Activated T-cell treated with anti-CD3 and anti-CD28 coated beads, Interleukin-2, amount 50 U/mL, for 4 hours (primary cell): ENCODE measurements around the gene BCAN. TPM values are rescaled to one million over a fixed set of nuclear protein-coding genes. Genes with fewer than 3 reads are reported as not detected.
"Not testable (repeated sequence)": the region's sequence is repeated elsewhere in the genome, so short reads cannot be mapped to it uniquely, and the experiment has no call there.

Experiments used
- ATAC-seq, 2 donors: fragments of 200-7000 bp; cut with Tn5 transposase; one replicate each; pipeline ENCODE4 v1.10.0; 2021
- DNase-seq: peaks from one replicate; pipeline ENCODE4 v3.0.0-alpha.2; 2020
- H3K27me3 Mint-ChIP-seq: one replicate; pipeline ENCODE4 v1.8.0; 2021; ENCODE audit warnings: low read depth, mixed read lengths
- H3K36me3 Mint-ChIP-seq: one replicate; pipeline ENCODE4 v1.8.0; 2022; ENCODE audit warnings: mixed read lengths; ENCODE audit not compliant: insufficient read depth
- H3K4me1 Mint-ChIP-seq: one replicate; pipeline ENCODE4 v1.8.0; 2021; ENCODE audit warnings: low read depth, mixed read lengths
- H3K4me3 Mint-ChIP-seq: one replicate; pipeline ENCODE4 v1.8.0; 2021; ENCODE audit warnings: mild to moderate bottlenecking, moderate library complexity, mixed read lengths
- H3K9me3 Mint-ChIP-seq: one replicate; pipeline ENCODE4 v1.8.0; 2021; ENCODE audit warnings: mixed read lengths
- total RNA-seq, 3 donors: library from RNA; stranded (reverse); gene quantifications; one replicate each; pipeline ENCODE4 v1.2.1, GENCODE V29; 2021

Gene BCAN
- total RNA-seq, 3 donors from 2014 or later, result not detected

DNA sequence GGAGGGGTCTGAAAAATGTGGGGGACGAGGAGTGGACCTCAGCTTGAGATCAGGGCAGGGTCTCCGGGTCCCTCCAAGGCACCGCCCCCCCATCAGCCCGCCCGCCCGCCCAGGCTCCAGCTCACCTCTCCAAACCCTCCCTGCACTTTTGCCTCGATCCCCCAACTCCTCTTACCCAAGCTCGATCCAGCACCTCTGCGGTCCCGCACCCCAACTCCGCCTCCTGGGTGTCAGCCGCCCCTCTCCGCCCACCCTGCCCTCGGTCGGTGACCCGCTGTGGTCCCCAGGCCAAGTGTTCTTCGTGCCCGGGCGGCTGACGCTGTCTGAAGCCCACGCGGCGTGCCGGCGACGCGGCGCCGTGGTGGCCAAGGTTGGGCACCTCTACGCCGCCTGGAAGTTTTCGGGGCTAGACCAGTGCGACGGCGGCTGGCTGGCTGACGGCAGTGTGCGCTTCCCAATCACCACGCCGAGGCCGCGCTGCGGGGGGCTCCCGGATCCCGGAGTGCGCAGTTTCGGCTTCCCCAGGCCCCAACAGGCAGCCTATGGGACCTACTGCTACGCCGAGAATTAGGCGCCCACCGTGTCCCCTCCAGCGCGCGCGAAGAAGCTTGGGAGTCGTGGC lies 17.0 kb upstream of the BCAN start:
- peaks cover 8% of the 10 kb centered on the region for H3K4me1 Mint-ChIP-seq
- no peaks in the 10 kb centered on the region for H3K36me3 Mint-ChIP-seq
- peaks cover 49% of the 10 kb centered on the region for H3K27me3 Mint-ChIP-seq
- peak overlapping the region; percentile 46 for H3K4me3 Mint-ChIP-seq
- DNase-seq (no peak), ATAC-seq (peak; percentile 29 to 42)
- no peaks in the 10 kb centered on the region for H3K9me3 Mint-ChIP-seq

DNA sequence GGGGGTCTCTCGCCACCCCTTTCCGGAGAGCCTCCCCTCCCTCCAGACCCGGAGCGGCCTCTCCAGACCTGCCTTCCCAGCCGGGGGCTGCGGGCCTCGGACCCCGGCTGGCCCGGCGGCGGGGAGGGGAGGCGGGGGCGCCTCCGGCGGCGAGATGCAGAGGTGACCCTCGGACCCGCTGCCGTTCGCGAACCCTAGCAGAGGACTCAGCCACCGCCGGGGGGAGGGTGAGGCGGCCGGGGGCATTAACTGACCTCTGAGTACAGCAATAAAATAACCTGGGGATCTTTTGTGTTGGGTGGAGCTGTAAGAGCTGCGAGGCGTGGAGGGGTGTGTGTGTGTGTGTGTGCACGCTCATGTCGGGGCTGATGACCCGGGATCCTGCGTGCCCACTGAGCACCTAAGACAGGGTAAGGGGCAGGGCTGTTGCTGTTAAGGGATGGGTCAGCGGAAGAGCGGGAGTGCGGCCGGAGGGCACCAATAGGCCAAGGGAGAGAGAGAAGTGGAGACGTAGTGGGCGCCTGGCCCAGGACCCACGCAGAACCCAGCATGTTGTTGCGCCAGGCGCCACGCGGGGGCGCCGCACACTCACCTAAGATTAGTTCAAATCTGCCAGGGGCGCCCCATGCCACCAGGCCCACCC lies 16.4 kb upstream of the BCAN start:
- ATAC-seq (peak; percentile 57 to 60), DNase-seq (peak; percentile 74)
- no peaks in the 10 kb centered on the region for H3K9me3 Mint-ChIP-seq
- H3K4me1 Mint-ChIP-seq, result peaks cover 8% of the 10 kb centered on the region
- no peaks in the 10 kb centered on the region for H3K36me3 Mint-ChIP-seq
- peak overlapping the region; percentile 63 for H3K4me3 Mint-ChIP-seq
- H3K27me3 Mint-ChIP-seq, result peaks cover 45% of the 10 kb centered on the region

DNA sequence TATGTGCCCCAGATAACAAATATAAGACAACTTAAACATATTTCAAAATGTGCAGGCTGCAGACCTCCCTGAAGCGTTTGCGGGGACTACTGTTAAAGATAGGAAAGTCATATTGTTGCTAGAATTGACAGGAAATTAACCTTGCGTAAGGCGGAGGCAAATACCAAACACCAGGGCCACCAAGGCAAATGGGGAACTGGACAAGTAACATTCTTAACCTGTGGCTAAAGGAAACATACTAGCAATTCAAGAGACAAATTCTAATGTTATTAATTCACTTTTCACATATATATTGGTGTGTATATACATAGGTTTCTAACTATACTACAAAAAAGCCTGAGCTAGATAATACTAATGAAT lies 15.9 kb upstream of the BCAN start:
- Mint-ChIP-seq H3K4me1 (peaks cover 8% of the 10 kb centered on the region), H3K27me3 (peaks cover 47% of the 10 kb centered on the region), H3K9me3 (no peaks in the 10 kb centered on the region), H3K36me3 (no peaks in the 10 kb centered on the region), H3K4me3 (no peak overlapping the region)
- ATAC-seq, result no peak
- no peak for DNase-seq

DNA sequence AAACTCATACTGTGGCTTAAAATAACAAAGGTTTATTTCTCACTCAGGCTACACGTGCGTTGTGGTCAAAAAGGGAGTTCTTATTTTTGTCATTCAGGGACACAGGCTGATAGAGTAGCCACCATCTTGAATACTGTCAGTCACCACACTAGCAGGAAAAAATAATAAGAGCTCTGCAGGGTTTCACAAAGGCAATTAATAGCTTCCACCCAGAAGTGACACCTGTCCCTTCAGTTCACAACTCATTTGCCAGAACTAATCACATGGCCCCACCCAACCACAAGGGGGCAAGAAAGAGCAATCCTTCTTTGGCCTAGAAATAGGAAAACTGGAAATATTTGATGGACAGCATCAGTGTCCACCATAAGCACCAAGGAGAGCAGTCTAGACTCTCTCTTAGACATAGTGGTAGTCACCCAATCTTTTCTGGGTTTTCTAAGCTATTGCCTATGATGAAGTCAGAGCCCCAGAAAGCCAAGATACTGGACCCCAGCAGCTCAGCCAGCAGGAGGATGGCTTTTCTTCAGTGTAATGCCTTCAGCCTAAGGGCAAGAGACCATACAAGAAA lies 14.5 kb upstream of the BCAN start:
- ATAC-seq (no peak), DNase-seq (no peak)
- Mint-ChIP-seq H3K4me3 (no peak overlapping the region), H3K9me3 (no peaks in the 10 kb centered on the region), H3K4me1 (peaks cover 8% of the 10 kb centered on the region), H3K36me3 (no peaks in the 10 kb centered on the region), H3K27me3 (peaks cover 47% of the 10 kb centered on the region)

DNA sequence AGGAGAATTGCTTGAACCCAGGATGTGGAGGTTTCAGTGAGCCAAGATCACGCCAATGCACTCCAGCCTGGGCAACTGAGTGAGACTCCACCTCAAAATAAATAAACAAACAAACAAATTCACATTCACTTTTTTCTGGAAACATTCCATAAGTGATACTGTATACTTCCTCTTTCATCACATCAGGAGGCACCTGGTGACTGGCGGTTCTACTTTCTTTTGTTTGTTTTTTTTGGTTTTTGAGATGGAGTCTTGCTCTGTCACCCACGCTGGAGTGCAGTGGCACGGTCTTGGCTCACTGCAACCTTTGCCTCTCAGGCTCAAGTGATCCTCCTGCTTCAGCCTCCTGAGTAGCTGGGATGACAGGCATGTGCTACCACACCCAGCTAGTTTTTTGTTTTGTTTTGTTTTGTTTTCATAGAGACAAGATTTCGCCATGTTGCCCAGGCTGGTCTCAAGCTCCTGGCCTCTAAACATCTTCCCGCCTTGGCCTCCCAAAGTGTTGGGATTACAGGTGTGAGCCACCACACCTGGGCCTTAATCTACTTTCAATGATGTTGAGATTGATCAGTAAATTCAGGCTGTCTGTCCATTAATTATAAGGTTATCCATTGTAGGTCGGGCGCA lies 12.0 kb upstream of the BCAN start:
- peaks cover 6% of the 10 kb centered on the region for H3K4me1 Mint-ChIP-seq
- peaks cover 49% of the 10 kb centered on the region for H3K27me3 Mint-ChIP-seq
- DNase-seq, result no peak
- H3K4me3 Mint-ChIP-seq, result no peak overlapping the region
- H3K36me3 Mint-ChIP-seq, result no peaks in the 10 kb centered on the region
- no peak for ATAC-seq
- no peaks in the 10 kb centered on the region for H3K9me3 Mint-ChIP-seq

DNA sequence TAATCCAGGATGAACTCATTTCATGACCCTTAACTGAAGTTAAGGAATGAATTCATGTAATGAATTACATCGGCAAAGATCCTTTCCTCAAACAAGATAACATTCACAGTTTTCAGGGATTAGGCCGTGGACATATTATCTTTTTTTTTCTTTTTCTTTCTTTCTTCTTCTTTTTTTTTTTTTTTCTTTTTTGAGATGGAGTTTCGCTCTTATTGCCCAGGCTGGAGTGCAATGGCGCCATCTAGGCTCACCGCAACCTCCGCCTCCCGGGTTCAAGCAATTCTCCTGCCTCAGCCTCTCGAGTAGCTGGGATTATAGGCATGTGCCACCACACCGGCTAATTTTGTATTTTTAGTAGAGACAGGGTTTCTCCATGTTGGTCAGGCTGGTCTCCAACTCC lies 10.8 kb upstream of the BCAN start:
- DNase-seq, H3K9me3 Mint-ChIP-seq, ATAC-seq, H3K4me1 Mint-ChIP-seq, H3K4me3 Mint-ChIP-seq, H3K36me3 Mint-ChIP-seq: not testable (repeated sequence)
- peaks cover 48% of the 10 kb centered on the region for H3K27me3 Mint-ChIP-seq

DNA sequence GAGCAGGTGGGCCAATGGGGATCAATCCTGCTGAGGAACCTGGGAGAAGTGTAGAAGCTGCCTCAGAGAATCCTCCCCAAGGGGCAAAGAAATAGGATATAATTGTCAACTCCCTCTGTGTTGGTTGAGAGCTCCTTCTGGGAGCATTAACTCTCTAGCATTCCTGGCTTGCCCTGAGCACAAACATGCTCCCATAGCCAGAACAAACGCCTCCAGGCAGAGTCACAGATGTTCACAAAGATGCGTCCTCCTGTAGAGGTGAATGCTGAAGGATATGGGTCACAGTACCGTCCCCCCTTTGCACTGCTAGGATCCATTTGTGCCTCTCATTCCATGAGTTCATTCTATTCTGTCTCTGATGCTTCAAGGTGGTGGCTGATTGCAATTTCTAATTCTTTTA lies 9.6 kb upstream of the BCAN start:
- peaks cover 52% of the 10 kb centered on the region for H3K27me3 Mint-ChIP-seq
- no peak for ATAC-seq
- no peak for DNase-seq
- no peak overlapping the region for H3K4me3 Mint-ChIP-seq
- H3K4me1 Mint-ChIP-seq, result no peaks in the 10 kb centered on the region
- H3K9me3 Mint-ChIP-seq, result no peaks in the 10 kb centered on the region
- H3K36me3 Mint-ChIP-seq, result no peaks in the 10 kb centered on the region

DNA sequence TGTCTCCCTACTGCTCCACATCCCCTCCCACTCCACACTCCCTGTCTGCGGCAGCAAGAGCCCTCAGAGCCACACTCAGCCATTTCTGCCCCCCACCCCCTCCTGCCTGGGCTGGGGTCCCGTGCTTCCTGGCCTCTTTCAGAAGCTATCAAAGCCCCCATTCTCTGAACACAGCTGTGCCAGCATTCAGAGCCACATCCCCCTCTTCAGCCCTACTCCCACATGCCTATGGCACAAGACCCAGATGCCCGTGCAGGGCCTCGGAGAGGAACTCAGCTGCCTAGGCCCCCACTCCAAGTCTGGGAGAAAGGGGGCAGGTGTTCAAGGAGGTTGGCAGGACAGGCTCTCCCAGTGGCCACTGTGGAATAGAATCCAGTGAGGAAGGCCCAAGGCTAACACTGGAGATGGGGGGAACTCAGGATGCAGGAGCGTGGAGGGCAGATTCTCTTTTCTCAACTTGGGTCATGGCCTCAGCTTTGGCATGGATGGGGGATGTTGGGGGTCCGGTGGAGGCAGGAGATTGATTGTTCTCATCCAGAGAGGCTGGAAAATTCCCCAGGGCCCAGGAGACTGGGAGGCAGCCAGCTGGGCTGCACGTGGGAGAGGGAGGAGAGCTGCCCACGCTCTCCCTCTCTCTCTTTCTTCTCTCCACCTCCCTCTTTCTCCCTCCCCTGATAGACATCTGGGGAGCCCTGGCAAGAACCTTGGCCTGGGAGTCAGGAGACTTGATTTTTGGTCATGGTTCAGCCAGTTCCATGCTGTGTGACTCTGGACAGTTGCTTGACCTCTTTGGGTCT lies 3.5 kb upstream of the BCAN start:
- Mint-ChIP-seq H3K4me1 (peaks cover 17% of the 10 kb centered on the region), H3K27me3 (peaks cover 75% of the 10 kb centered on the region), H3K9me3 (no peaks in the 10 kb centered on the region), H3K4me3 (no peak overlapping the region), H3K36me3 (no peaks in the 10 kb centered on the region)
- DNase-seq (no peak), ATAC-seq (no peak)

DNA sequence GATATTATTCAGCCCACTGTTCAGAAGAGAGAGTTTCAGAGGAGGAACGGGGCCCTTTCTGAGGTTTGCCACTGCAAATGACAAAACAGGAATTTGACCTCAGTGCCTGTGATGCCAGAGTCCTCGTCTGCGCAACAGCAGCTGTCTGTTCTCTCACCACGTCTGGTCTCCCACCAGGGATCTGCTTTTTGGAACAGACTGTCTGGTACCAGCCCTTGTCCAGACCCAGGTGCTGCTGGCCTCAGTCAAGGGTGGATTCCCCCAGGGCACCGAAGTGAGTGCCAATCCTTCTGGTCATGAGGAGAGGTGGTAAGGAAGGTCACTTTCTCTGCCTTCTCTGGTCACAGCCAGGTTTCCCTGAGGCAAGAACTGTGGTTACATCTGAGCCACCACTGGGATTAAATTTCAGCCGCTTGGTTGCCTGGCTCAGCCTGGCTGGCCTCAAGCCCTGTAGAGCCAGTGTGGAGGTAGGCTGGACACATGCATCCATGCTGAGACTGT lies 2.3 kb upstream of the BCAN start:
- Mint-ChIP-seq H3K36me3 (no peaks in the 10 kb centered on the region), H3K4me3 (no peak overlapping the region), H3K4me1 (peaks cover 25% of the 10 kb centered on the region), H3K9me3 (no peaks in the 10 kb centered on the region), H3K27me3 (peaks cover 76% of the 10 kb centered on the region)
- DNase-seq (no peak), ATAC-seq (no peak)

DNA sequence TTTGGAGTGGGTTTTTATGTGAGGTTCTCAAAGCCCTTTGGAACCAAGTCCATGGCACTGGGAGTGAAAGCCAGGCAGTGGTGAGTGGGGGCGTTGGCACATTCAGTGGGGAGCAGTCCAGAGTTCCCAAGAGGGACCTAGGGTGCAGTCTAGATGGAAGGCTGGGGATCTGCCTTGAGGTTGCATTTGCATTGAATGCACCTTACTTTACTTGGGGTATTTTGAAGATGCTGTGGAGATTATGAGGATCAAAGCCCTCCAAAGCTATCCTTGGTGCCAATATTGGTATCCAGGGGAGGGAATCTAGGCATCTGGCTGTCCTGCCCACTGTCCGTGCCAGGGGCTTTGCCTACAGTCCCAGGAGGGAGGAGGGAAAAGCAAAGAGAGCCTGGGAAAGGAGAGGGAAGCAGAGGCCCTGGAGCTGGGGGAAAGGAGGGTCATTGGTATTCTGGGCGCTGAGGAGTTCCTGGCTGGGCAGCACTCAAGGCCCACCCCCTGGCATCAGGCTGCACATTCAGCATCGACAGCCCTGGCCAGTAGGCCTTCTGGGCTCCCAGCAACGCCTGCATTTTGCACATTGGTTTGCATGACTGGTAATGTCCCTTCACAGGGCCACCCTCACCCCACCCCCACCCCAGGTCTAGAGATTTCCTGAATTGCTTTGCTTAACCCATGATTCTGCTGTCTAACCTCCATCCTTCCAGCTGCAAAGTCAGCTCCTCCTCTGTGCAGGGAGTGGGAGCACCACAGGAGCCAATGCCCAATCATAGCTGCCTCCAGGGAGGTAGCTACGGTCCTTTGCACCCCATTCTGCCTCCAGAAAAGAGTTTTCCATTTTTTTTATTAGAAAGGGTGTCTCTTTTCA lies 843 bp upstream of the BCAN start:
- Mint-ChIP-seq H3K9me3 (no peaks in the 10 kb centered on the region), H3K27me3 (peaks cover 83% of the 10 kb centered on the region), H3K4me1 (peaks cover 25% of the 10 kb centered on the region), H3K4me3 (peak overlapping the region; percentile 55), H3K36me3 (no peaks in the 10 kb centered on the region)
- DNase-seq, result no peak
- ATAC-seq, result no peak

DNA sequence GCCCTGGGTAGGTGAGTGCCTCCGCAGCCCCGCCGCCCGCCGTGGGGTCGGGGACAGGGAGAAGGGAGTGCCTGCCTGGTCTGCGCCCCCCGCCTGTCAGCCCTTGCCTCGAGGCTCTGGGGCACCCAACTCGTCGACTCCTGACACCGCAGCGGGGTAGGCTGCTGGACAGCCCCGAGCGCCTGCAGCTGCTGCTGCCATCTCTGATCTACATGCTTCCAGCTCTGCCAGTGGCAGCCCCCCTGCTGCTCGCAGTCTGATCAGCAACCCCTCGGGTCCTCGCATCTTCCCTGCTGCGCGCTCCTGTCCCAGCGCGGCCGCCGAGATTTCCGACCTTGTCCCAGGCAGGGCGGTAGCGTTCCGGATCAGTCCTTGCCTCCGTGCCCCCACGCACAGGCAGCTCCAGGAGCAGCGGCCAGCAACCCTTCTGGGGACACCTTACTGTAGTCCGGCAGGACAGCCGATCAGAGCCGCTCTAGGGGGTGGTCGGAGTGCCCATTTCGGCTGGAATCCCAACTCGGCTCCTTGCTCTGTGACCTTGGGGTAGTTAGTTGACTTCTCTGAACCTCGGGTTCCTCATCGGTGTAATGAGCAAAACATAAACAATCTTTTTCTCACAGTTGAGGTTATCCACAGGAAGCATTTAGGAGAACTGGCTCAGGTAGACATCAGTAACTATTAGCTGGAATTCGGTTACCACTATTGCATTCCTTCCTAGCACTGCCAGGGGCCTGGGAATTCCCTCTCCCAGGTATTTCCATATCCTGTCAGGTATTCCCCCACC lies 540 bp downstream of the BCAN start:
- DNase-seq, result no peak
- Mint-ChIP-seq H3K36me3 (no peaks in the 10 kb centered on the region), H3K9me3 (no peaks in the 10 kb centered on the region), H3K4me1 (peaks cover 25% of the 10 kb centered on the region), H3K4me3 (peak overlapping the region; percentile 15), H3K27me3 (peaks cover 86% of the 10 kb centered on the region)
- peak; percentile 31 for ATAC-seq

DNA sequence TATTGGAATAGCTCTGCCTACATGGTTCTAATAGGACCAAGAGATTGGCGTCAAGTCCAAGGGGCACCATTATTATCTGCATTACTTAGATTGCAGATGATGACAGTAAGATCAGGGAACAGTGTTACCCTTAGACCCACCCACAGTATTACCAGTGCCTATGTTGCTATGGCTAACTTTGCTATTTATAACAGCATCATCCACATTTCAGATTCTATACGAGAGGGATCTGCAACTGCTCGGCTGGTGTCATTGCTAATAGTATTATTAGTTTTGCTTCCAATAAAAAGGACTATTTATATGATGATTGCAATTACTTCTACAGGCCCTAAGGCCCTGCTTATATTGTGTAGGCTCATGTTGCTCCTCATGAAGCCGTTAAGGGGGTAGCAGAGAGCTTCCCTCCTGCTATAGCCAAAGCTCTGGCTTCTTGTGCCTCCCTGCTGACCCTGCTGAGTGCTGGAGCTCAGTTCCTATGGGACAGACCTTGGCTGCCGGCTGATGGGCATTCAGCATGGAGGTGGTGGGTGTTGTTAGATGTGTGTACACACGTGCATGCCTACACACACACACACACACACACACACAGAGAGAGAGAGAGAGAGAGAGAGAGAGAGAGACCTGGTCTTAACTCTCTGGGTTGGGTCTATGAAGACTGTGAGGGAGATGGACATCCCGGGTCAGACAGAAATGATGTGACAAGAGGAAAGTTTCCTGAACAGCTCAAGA lies 1.3 kb downstream of the BCAN start:
- H3K27me3 Mint-ChIP-seq, result peaks cover 88% of the 10 kb centered on the region
- H3K36me3 Mint-ChIP-seq, result no peaks in the 10 kb centered on the region
- no peaks in the 10 kb centered on the region for H3K9me3 Mint-ChIP-seq
- H3K4me3 Mint-ChIP-seq, result no peak overlapping the region
- no peak for DNase-seq
- peaks cover 25% of the 10 kb centered on the region for H3K4me1 Mint-ChIP-seq
- no peak for ATAC-seq
